ENCODE data around the gene PON3.

Gene PON3

DNA sequence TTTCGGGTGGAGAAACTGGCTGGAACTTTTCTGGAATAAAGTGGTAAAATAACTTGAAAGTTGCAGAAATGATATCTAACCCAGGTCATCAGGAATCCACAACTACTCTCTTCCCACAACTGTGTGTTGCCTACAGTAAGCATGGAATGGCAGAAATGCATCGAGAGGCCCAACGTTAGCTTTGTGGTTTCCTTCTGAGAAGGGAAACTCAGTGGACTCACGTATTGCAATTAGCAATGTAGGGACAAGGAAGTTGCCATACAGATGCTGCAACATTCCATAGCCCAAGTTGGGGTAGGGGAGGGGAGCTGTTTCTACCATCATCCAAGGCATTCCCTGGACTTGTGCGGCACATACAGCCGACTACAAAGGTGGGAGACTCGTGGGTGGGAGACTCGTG is 73.8 kb downstream of the PON3 start:
- no peaks in the 10 kb centered on the region for H3K36me3 ChIP-seq (replicated peaks in 1 of 2; ENCODE audit: control insufficient read depth in 2 of 2, insufficient read depth in 2 of 2, low read length in 2 of 2)
- no peak overlapping the region for H2BK12ac ChIP-seq (ENCODE audit: low read length)
- H3K18ac ChIP-seq (ENCODE audit: low read length): no peak overlapping the region
- peaks cover 0 to 3% of the 10 kb centered on the region in 2 donors for H3K9me3 ChIP-seq (replicated peaks in 1 of 2; ENCODE audit: control insufficient read depth in 2 of 2, insufficient read depth in 1 of 2, low read depth in 1 of 2, low read length in 2 of 2)
- no peak for DNase-seq (ENCODE audit: low spot score)
- no peak overlapping the region for H3K4me3 ChIP-seq (ENCODE audit: low read length in 2 of 2)
- H3K4ac ChIP-seq (ENCODE audit: low read length): no peak overlapping the region
- H3K14ac ChIP-seq (ENCODE audit: low read length): no peak overlapping the region
- no peak overlapping the region for H3K23ac ChIP-seq (ENCODE audit: low read depth, low read length, poor library complexity)
- H2BK15ac ChIP-seq (ENCODE audit: low read length): no peak overlapping the region
- no peak overlapping the region for H2AFZ ChIP-seq (ENCODE audit: low read length)
- no peak overlapping the region for H2BK5ac ChIP-seq (ENCODE audit: low read length)
- no peaks in the 10 kb centered on the region for H3K79me1 ChIP-seq (ENCODE audit: low read depth, low read length)
- no peak overlapping the region for H3K9ac ChIP-seq (ENCODE audit: low read depth, low read length, poor library complexity)
- H2BK120ac ChIP-seq (ENCODE audit: low read depth, low read length): no peak overlapping the region
- no peak overlapping the region for H3K27ac ChIP-seq (replicated peaks; ENCODE audit: low read length)
- no peaks in the 10 kb centered on the region for H3K27me3 ChIP-seq (ENCODE audit: control insufficient read depth in 3 of 3, insufficient read depth in 3 of 3, low read depth in 1 of 3, low read length in 3 of 3)
- WGBS, 2 donors (ENCODE audit: extremely low coverage in 2 of 2, insufficient read length in 2 of 2, insufficient replicate concordance in 1 of 2): no CpG with 5 or more reads among the region's 8 CpGs
- no peak overlapping the region for H3K4me2 ChIP-seq (ENCODE audit: insufficient read depth, low read length, poor library complexity, severe bottlenecking)
- H4K91ac ChIP-seq (ENCODE audit: low read depth, low read length, poor library complexity): no peak overlapping the region
- no peak overlapping the region for H2AK5ac ChIP-seq (ENCODE audit: low read depth, low read length)
- H4K8ac ChIP-seq (ENCODE audit: low read depth, low read length): no peak overlapping the region
- H3K4me1 ChIP-seq (ENCODE audit: control insufficient read depth in 2 of 2, insufficient read depth in 1 of 2, low read depth in 1 of 2, low read length in 2 of 2): peaks cover 0 to 5% of the 10 kb centered on the region in 2 donors

DNA sequence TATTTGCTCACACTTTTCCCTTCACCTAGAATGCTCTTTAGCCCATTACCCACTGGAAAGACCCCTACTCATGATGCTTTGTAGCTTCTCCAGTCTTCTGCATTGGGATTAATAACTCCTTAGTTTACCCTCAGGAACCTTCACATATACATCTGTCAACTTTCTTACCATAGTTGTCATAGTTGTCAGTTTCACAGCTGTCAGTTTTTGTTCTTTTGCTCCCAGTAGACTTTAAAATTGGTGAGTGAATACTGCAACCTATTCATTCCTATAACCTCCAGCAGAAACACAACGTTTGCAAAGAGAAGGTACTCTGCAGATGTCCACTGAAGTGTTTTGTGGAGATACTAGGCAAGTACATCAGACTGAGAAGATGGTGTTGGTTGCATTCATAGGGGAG is 74.5 kb downstream of the PON3 start:
- Histone ChIP-seq H3K79me1 (ENCODE audit: low read depth, low read length) (no peaks in the 10 kb centered on the region), H3K4me1 (ENCODE audit: control insufficient read depth in 2 of 2, insufficient read depth in 1 of 2, low read depth in 1 of 2, low read length in 2 of 2) (peaks cover 0 to 5% of the 10 kb centered on the region in 2 donors), H2BK15ac (ENCODE audit: low read length) (no peak overlapping the region), H3K36me3 (replicated peaks in 1 of 2; ENCODE audit: control insufficient read depth in 2 of 2, insufficient read depth in 2 of 2, low read length in 2 of 2) (no peaks in the 10 kb centered on the region), H2AK5ac (ENCODE audit: low read depth, low read length) (no peak overlapping the region), H3K14ac (ENCODE audit: low read length) (no peak overlapping the region), H3K27me3 (ENCODE audit: control insufficient read depth in 3 of 3, insufficient read depth in 3 of 3, low read depth in 1 of 3, low read length in 3 of 3) (no peaks in the 10 kb centered on the region), H2AFZ (ENCODE audit: low read length) (no peak overlapping the region), H3K4me3 (ENCODE audit: low read length in 2 of 2) (no peak overlapping the region), H3K27ac (replicated peaks; ENCODE audit: low read length) (no peak overlapping the region), H2BK5ac (ENCODE audit: low read length) (no peak overlapping the region), H3K9me3 (replicated peaks in 1 of 2; ENCODE audit: control insufficient read depth in 2 of 2, insufficient read depth in 1 of 2, low read depth in 1 of 2, low read length in 2 of 2) (peaks cover 0 to 3% of the 10 kb centered on the region in 2 donors), H2BK120ac (ENCODE audit: low read depth, low read length) (no peak overlapping the region), H4K91ac (ENCODE audit: low read depth, low read length, poor library complexity) (no peak overlapping the region), H3K23ac (ENCODE audit: low read depth, low read length, poor library complexity) (no peak overlapping the region), H3K4me2 (ENCODE audit: insufficient read depth, low read length, poor library complexity, severe bottlenecking) (no peak overlapping the region), H3K4ac (ENCODE audit: low read length) (no peak overlapping the region), H3K9ac (ENCODE audit: low read depth, low read length, poor library complexity) (no peak overlapping the region), H4K8ac (ENCODE audit: low read depth, low read length) (no peak overlapping the region), H3K18ac (ENCODE audit: low read length) (no peak overlapping the region), H2BK12ac (ENCODE audit: low read length) (no peak overlapping the region)
- WGBS, 2 donors (ENCODE audit: extremely low coverage in 2 of 2, insufficient read length in 2 of 2, insufficient replicate concordance in 1 of 2): no CpG with 5 or more reads among the region's 1 CpG
- DNase-seq (ENCODE audit: low spot score): no peak

DNA sequence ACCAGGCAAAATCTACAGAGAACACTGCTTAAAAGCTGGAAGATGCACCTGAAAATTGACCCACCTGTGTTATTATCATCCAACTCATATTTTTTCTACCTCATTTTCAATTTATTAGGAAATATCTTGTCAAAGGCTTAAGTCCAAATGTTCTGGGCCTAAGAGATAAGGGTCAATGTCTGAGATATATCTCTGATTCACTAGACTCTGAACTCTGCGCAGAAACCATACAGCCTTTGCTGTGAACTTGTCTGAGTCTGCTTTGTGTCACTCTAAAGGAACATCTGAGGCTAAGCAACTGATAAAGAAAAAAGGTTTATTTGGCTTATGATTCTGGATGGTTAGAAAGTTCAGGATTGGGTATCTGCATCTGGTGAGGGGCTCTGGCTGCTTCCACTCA is 75.5 kb downstream of the PON3 start:
- no peak overlapping the region for H3K27ac ChIP-seq (replicated peaks; ENCODE audit: low read length)
- H3K79me1 ChIP-seq (ENCODE audit: low read depth, low read length): no peaks in the 10 kb centered on the region
- WGBS, 2 donors (ENCODE audit: extremely low coverage in 2 of 2, insufficient read length in 2 of 2, insufficient replicate concordance in 1 of 2): no CpG with 5 or more reads among the region's 1 CpG
- no peak overlapping the region for H4K91ac ChIP-seq (ENCODE audit: low read depth, low read length, poor library complexity)
- no peak overlapping the region for H3K4ac ChIP-seq (ENCODE audit: low read length)
- no peak overlapping the region for H3K18ac ChIP-seq (ENCODE audit: low read length)
- H3K9ac ChIP-seq (ENCODE audit: low read depth, low read length, poor library complexity): no peak overlapping the region
- H3K23ac ChIP-seq (ENCODE audit: low read depth, low read length, poor library complexity): no peak overlapping the region
- no peak overlapping the region for H3K4me3 ChIP-seq (ENCODE audit: low read length in 2 of 2)
- H2AK5ac ChIP-seq (ENCODE audit: low read depth, low read length): no peak overlapping the region
- H3K4me1 ChIP-seq (ENCODE audit: control insufficient read depth in 2 of 2, insufficient read depth in 1 of 2, low read depth in 1 of 2, low read length in 2 of 2): peaks cover 0 to 5% of the 10 kb centered on the region in 2 donors
- H2BK120ac ChIP-seq (ENCODE audit: low read depth, low read length): no peak overlapping the region
- H2BK12ac ChIP-seq (ENCODE audit: low read length): no peak overlapping the region
- no peaks in the 10 kb centered on the region for H3K27me3 ChIP-seq (ENCODE audit: control insufficient read depth in 3 of 3, insufficient read depth in 3 of 3, low read depth in 1 of 3, low read length in 3 of 3)
- no peaks in the 10 kb centered on the region for H3K9me3 ChIP-seq (replicated peaks in 1 of 2; ENCODE audit: control insufficient read depth in 2 of 2, insufficient read depth in 1 of 2, low read depth in 1 of 2, low read length in 2 of 2)
- H2AFZ ChIP-seq (ENCODE audit: low read length): no peak overlapping the region
- no peak overlapping the region for H4K8ac ChIP-seq (ENCODE audit: low read depth, low read length)
- no peak for DNase-seq (ENCODE audit: low spot score)
- no peaks in the 10 kb centered on the region for H3K36me3 ChIP-seq (replicated peaks in 1 of 2; ENCODE audit: control insufficient read depth in 2 of 2, insufficient read depth in 2 of 2, low read length in 2 of 2)
- H2BK15ac ChIP-seq (ENCODE audit: low read length): no peak overlapping the region
- no peak overlapping the region for H3K14ac ChIP-seq (ENCODE audit: low read length)
- no peak overlapping the region for H2BK5ac ChIP-seq (ENCODE audit: low read length)
- no peak overlapping the region for H3K4me2 ChIP-seq (ENCODE audit: insufficient read depth, low read length, poor library complexity, severe bottlenecking)

DNA sequence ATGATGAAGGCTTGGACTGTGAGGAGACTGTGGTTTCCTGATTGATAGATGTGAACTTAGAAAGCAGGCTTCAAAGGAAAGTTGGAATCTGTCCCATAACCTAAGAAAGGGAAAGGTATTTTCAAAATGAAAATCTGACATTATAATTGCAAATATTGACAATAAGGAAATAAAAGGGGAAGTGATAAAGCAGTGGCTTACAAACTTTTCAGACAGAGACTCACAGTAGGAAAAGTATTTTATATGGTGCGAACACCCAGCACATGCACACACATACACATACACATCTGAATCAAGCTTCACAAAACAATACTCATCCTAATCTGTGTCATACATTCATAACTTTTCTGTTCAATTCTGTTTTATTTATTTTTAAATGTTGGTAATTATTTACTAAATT is 76.6 kb downstream of the PON3 start:
- Histone ChIP-seq H2AFZ (ENCODE audit: low read length) (no peak overlapping the region), H3K27me3 (ENCODE audit: control insufficient read depth in 3 of 3, insufficient read depth in 3 of 3, low read depth in 1 of 3, low read length in 3 of 3) (no peaks in the 10 kb centered on the region), H2BK5ac (ENCODE audit: low read length) (no peak overlapping the region), H4K91ac (ENCODE audit: low read depth, low read length, poor library complexity) (no peak overlapping the region), H3K23ac (ENCODE audit: low read depth, low read length, poor library complexity) (no peak overlapping the region), H3K18ac (ENCODE audit: low read length) (no peak overlapping the region), H2BK12ac (ENCODE audit: low read length) (no peak overlapping the region), H4K8ac (ENCODE audit: low read depth, low read length) (no peak overlapping the region), H3K36me3 (replicated peaks in 1 of 2; ENCODE audit: control insufficient read depth in 2 of 2, insufficient read depth in 2 of 2, low read length in 2 of 2) (no peaks in the 10 kb centered on the region), H3K4me2 (ENCODE audit: insufficient read depth, low read length, poor library complexity, severe bottlenecking) (no peak overlapping the region), H3K4me3 (ENCODE audit: low read length in 2 of 2) (no peak overlapping the region), H2BK120ac (ENCODE audit: low read depth, low read length) (no peak overlapping the region), H3K4me1 (ENCODE audit: control insufficient read depth in 2 of 2, insufficient read depth in 1 of 2, low read depth in 1 of 2, low read length in 2 of 2) (peaks cover 0 to 5% of the 10 kb centered on the region in 2 donors), H3K9ac (ENCODE audit: low read depth, low read length, poor library complexity) (no peak overlapping the region), H3K79me1 (ENCODE audit: low read depth, low read length) (no peaks in the 10 kb centered on the region), H3K9me3 (replicated peaks in 1 of 2; ENCODE audit: control insufficient read depth in 2 of 2, insufficient read depth in 1 of 2, low read depth in 1 of 2, low read length in 2 of 2) (no peaks in the 10 kb centered on the region), H3K4ac (ENCODE audit: low read length) (no peak overlapping the region), H2BK15ac (ENCODE audit: low read length) (no peak overlapping the region), H3K14ac (ENCODE audit: low read length) (no peak overlapping the region), H3K27ac (replicated peaks; ENCODE audit: low read length) (no peak overlapping the region), H2AK5ac (ENCODE audit: low read depth, low read length) (no peak overlapping the region)
- no CpG with 5 or more reads among the region's 1 CpG for whole genome bisulfite sequencing, 2 donors (ENCODE audit: extremely low coverage in 2 of 2, insufficient read length in 2 of 2, insufficient replicate concordance in 1 of 2)
- no peak for DNase-seq (ENCODE audit: low spot score)

Data from neuronal stem cell (in vitro differentiated cells).